H9 (cell line): ENCODE measurements around the gene DUSP10. TPM values are rescaled to one million over a fixed set of nuclear protein-coding genes. Genes with fewer than 3 reads are reported as not detected.

Source experiments
- DNase-seq: peaks from one replicate; pipeline ENCODE4 v3.0.0-alpha.2; 2017
- H2AFZ ChIP-seq: one replicate; pipeline ENCODE4 v1.6.1; 2013; ENCODE audit warnings: mild to moderate bottlenecking, low read length, control low read depth, moderate library complexity
- H2AK5ac ChIP-seq: 2 replicates; pipeline ENCODE4 v1.6.1; 2013; ENCODE audit warnings: low read length, control low read depth, mixed read lengths; ENCODE audit not compliant: insufficient read length
- H2BK120ac ChIP-seq: one replicate; pipeline ENCODE4 v1.6.1; 2013; ENCODE audit warnings: low read depth, mild to moderate bottlenecking, low read length, control low read depth, inconsistent platforms; ENCODE audit not compliant: poor library complexity, severe bottlenecking
- H2BK12ac ChIP-seq: 2 replicates; pipeline ENCODE4 v1.6.1; 2013; ENCODE audit warnings: low read length, control low read depth, mixed read lengths, low read depth; ENCODE audit not compliant: insufficient read length
- H2BK15ac ChIP-seq: 2 replicates; pipeline ENCODE4 v1.6.1; 2013; ENCODE audit warnings: low read depth, low read length, control low read depth
- H2BK20ac ChIP-seq: one replicate; pipeline ENCODE4 v1.6.1; 2013; ENCODE audit warnings: low read depth, mild to moderate bottlenecking, low read length, control low read depth, inconsistent platforms; ENCODE audit not compliant: poor library complexity, severe bottlenecking
- H2BK5ac ChIP-seq: 2 replicates; pipeline ENCODE4 v1.6.1; 2013; ENCODE audit warnings: low read length, control low read depth, mixed read lengths; ENCODE audit not compliant: insufficient read length
- H3K14ac ChIP-seq: 2 replicates; pipeline ENCODE4 v1.6.1; 2013; ENCODE audit warnings: low read length, control low read depth; ENCODE audit not compliant: insufficient read depth
- H3K18ac ChIP-seq: 2 replicates; pipeline ENCODE4 v1.6.1; 2013; ENCODE audit warnings: low read depth, mild to moderate bottlenecking, mixed read lengths, low read length, control low read depth; ENCODE audit not compliant: insufficient read length
- H3K23ac ChIP-seq: 2 replicates; pipeline ENCODE4 v1.6.1; 2013; ENCODE audit warnings: low read length, control low read depth, mixed read lengths, low read depth; ENCODE audit not compliant: insufficient read length
- H3K23me2 ChIP-seq: 2 replicates; pipeline ENCODE4 v1.6.1; 2013; ENCODE audit warnings: low read depth, mild to moderate bottlenecking, mixed read lengths, low read length, control low read depth; ENCODE audit not compliant: insufficient read length, poor library complexity, severe bottlenecking
- H3K27ac ChIP-seq: 2 replicates; pipeline ENCODE4 v1.5.1; 2013; ENCODE audit warnings: low read length, control low read depth, mixed read lengths, low read depth; ENCODE audit not compliant: insufficient read length
- H3K27me3 ChIP-seq: 2 replicates; pipeline ENCODE4 v1.6.1; 2013; ENCODE audit warnings: low read length, control low read depth, inconsistent platforms; ENCODE audit not compliant: insufficient read depth
- H3K4ac ChIP-seq: 2 replicates; pipeline ENCODE4 v1.6.1; 2013; ENCODE audit warnings: low read depth, mild to moderate bottlenecking, control low read depth, inconsistent platforms, low read length, moderate library complexity
- H3K4me1 ChIP-seq: 2 replicates; pipeline ENCODE4 v1.6.1; 2013; ENCODE audit warnings: low read length, control low read depth, inconsistent platforms; ENCODE audit not compliant: insufficient read depth
- H3K4me2 ChIP-seq: 2 replicates; pipeline ENCODE4 v1.6.1; 2013; ENCODE audit warnings: low read length, control low read depth, mixed read lengths; ENCODE audit not compliant: insufficient read length, insufficient read depth
- H3K56ac ChIP-seq: 2 replicates; pipeline ENCODE4 v1.6.1; 2013; ENCODE audit warnings: low read depth, mild to moderate bottlenecking, mixed read lengths, low read length, control low read depth; ENCODE audit not compliant: insufficient read length
- H3K79me1 ChIP-seq: 2 replicates; pipeline ENCODE4 v1.6.1; 2013; ENCODE audit warnings: low read depth, mild to moderate bottlenecking, moderate library complexity, low read length, control low read depth, inconsistent platforms; ENCODE audit not compliant: insufficient read depth, poor library complexity, severe bottlenecking
- H3K79me2 ChIP-seq: 2 replicates; pipeline ENCODE4 v1.6.1; 2013; ENCODE audit warnings: low read length, control low read depth, inconsistent platforms; ENCODE audit not compliant: insufficient read depth
- H3K9ac ChIP-seq: 2 replicates; pipeline ENCODE4 v1.6.1; 2013; ENCODE audit warnings: low read length, control low read depth, mixed read lengths; ENCODE audit not compliant: insufficient read length; ENCODE audit errors: extremely low read depth
- H3K9me3 ChIP-seq: one replicate; pipeline ENCODE4 v1.6.1; 2013; ENCODE audit warnings: low read depth, low read length, inconsistent platforms; ENCODE audit not compliant: control insufficient read depth
- H3T11ph ChIP-seq: one replicate; pipeline ENCODE4 v1.6.1; 2013; ENCODE audit warnings: mild to moderate bottlenecking, low read length, control low read depth, inconsistent platforms
- H4K20me1 ChIP-seq: one replicate; pipeline ENCODE4 v1.6.1; 2013; ENCODE audit not compliant: control insufficient read depth, insufficient read length, insufficient read depth
- H4K5ac ChIP-seq: 2 replicates; pipeline ENCODE4 v1.6.1; 2013; ENCODE audit warnings: low read depth, mild to moderate bottlenecking, mixed read lengths, low read length, control low read depth; ENCODE audit not compliant: insufficient read length
- H4K8ac ChIP-seq: replicated peaks from 2 replicates; pipeline ENCODE4 v1.6.1; 2013; ENCODE audit warnings: low read length, control low read depth, mixed read lengths, low read depth; ENCODE audit not compliant: insufficient read length
- H4K91ac ChIP-seq: 2 replicates; pipeline ENCODE4 v1.6.1; 2013; ENCODE audit warnings: low read depth, mild to moderate bottlenecking, moderate library complexity, mixed read lengths, low read length, control low read depth; ENCODE audit not compliant: insufficient read length
- H3K27ac Mint-ChIP-seq, 3 experiments: 2 replicates in 2 of 3; 3 replicates in 1 of 3; pipeline ENCODE4 v1.8.0; 2020 to 2021; ENCODE audit warnings: mixed read lengths in 3 of 3, mild to moderate bottlenecking in 1 of 3, moderate library complexity in 1 of 3
- H3K27me3 Mint-ChIP-seq: 2 replicates; pipeline ENCODE4 v1.8.0; 2021; ENCODE audit warnings: low read depth, mild to moderate bottlenecking, moderate library complexity, mixed read lengths
- H3K36me3 Mint-ChIP-seq, 3 experiments: 2 replicates in 2 of 3; 3 replicates in 1 of 3; pipeline ENCODE4 v1.8.0; 2020 to 2021; ENCODE audit warnings: low read depth in 3 of 3, mixed read lengths in 3 of 3; ENCODE audit not compliant: insufficient read depth in 1 of 3
- H3K4me1 Mint-ChIP-seq, 2 experiments: 2 replicates each; pipeline ENCODE4 v1.8.0; 2020; ENCODE audit warnings: mixed read lengths in 2 of 2
- H3K4me3 Mint-ChIP-seq, 2 experiments: 2 replicates in 1 of 2; 3 replicates in 1 of 2; pipeline ENCODE4 v1.8.0; 2020 to 2021; ENCODE audit warnings: mild to moderate bottlenecking in 2 of 2, mixed read lengths in 2 of 2, moderate library complexity in 1 of 2
- H3K9me3 Mint-ChIP-seq, 2 experiments: 2 replicates in 1 of 2; 3 replicates in 1 of 2; pipeline ENCODE4 v1.8.0; 2020; ENCODE audit warnings: mild to moderate bottlenecking in 2 of 2, mixed read lengths in 2 of 2, moderate library complexity in 1 of 2
- WGBS: extraction: QIAGEN DNeasy Blood & Tissue Kit; methylation state at CpG from one replicate; pipeline ENCODE4 v1.1.7; 2013; ENCODE audit warnings: missing lambda C conversion rate, low lambda C conversion rate, mixed read lengths; ENCODE audit not compliant: insufficient read length; ENCODE audit errors: extremely low coverage; 5-methylcytosine and 5-hydroxymethylcytosine counted together
- total RNA-seq: library from RNA; stranded (reverse); gene quantifications from 2 replicates; pipeline ENCODE4 v1.2.1, GENCODE V29; 2021
- TF ChIP-seq, protein P1 (sequence below): fragments of 200-600 bp; sonication (generic); conservative IDR thresholded peaks from 3 replicates; pipeline ENCODE4 v1.8.0; 2021; ENCODE audit warnings: antibody characterized with exemption, mild to moderate bottlenecking

The DUSP10 gene
- total RNA-seq, 1 experiment from 2014 or later: 2.0 TPM

DNA sequence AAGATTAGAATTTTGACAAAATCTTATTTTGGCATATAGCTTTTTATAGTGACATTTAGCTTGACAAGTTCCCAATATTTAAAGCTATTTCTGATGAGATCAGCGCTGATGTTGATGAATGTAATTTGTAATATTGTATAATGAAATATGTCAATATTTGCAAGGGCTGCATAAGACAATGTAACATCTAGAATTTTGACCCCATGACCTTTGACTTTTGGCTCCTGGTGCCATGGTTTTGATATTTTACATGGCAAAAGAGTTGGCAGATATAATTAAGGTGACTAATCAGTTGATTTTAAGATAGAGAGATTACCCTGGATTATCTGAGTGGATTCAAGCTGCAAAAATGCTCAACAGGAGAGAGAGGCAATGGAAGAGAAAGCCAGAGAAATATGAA, 63.9 kb downstream of the DUSP10 start:
- Histone ChIP-seq H2BK5ac (no peak overlapping the region), H3K23ac (no peak overlapping the region), H3K23me2 (no peaks in the 10 kb centered on the region), H3T11ph (no peak overlapping the region), H3K27ac (no peak overlapping the region), H2BK20ac (no peak overlapping the region), H2BK15ac (no peak overlapping the region), H3K9me3 (no peaks in the 10 kb centered on the region), H2BK120ac (no peak overlapping the region), H3K4me1 (no peaks in the 10 kb centered on the region), H4K5ac (no peak overlapping the region), H2AFZ (no peak overlapping the region), H3K27me3 (no peaks in the 10 kb centered on the region), H3K9ac (no peak overlapping the region), H4K8ac (no peak overlapping the region), H3K79me2 (no peaks in the 10 kb centered on the region), H3K4me2 (no peak overlapping the region), H3K56ac (no peak overlapping the region), H4K91ac (no peak overlapping the region), H2AK5ac (no peak overlapping the region), H3K18ac (no peak overlapping the region), H4K20me1 (no peaks in the 10 kb centered on the region), H3K14ac (no peak overlapping the region), H3K4ac (no peak overlapping the region), H3K79me1 (no peaks in the 10 kb centered on the region), H2BK12ac (no peak overlapping the region)
- no peak for DNase-seq
- Mint-ChIP-seq H3K9me3 (peaks cover 8 to 9% of the 10 kb centered on the region in 2 experiments), H3K27ac (no peak overlapping the region), H3K4me1 (no peaks in the 10 kb centered on the region), H3K4me3 (no peak overlapping the region), H3K36me3 (peaks cover 0 to 10% (median 7%) of the 10 kb centered on the region in 3 experiments; a peak in 3 of 7 replicates), H3K27me3 (no peaks in the 10 kb centered on the region)
- TF ChIP-seq, protein P1, sequence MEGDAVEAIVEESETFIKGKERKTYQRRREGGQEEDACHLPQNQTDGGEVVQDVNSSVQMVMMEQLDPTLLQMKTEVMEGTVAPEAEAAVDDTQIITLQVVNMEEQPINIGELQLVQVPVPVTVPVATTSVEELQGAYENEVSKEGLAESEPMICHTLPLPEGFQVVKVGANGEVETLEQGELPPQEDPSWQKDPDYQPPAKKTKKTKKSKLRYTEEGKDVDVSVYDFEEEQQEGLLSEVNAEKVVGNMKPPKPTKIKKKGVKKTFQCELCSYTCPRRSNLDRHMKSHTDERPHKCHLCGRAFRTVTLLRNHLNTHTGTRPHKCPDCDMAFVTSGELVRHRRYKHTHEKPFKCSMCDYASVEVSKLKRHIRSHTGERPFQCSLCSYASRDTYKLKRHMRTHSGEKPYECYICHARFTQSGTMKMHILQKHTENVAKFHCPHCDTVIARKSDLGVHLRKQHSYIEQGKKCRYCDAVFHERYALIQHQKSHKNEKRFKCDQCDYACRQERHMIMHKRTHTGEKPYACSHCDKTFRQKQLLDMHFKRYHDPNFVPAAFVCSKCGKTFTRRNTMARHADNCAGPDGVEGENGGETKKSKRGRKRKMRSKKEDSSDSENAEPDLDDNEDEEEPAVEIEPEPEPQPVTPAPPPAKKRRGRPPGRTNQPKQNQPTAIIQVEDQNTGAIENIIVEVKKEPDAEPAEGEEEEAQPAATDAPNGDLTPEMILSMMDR: no peak
- no CpG with 5 or more reads among the region's 1 CpG for WGBS
